Vagina (tissue), 2 donors: ENCODE measurements around the gene SOX15. TPM values are rescaled to one million over a fixed set of nuclear protein-coding genes. Genes with fewer than 3 reads are reported as not detected.
A peak's percentile ranks its signal among the peaks of the same experiment; 100 is the strongest.

Experiments used
- DNase-seq, 2 donors: peaks; one replicate each; pipeline ENCODE4 v3.0.0-alpha.2; 2017; ENCODE audit errors: extremely low spot score in 2 of 2
- H3K27ac ChIP-seq: fragments of 200-600 bp; sonication (generic); one replicate; pipeline ENCODE4 v1.5.1; 2019
- H3K27me3 ChIP-seq: fragments of 200-600 bp; sonication (generic); one replicate; pipeline ENCODE4 v1.5.1; 2019
- H3K36me3 ChIP-seq, 2 donors: fragments of 200-600 bp; sonication (generic); one replicate each; pipeline ENCODE4 v1.5.1; 2017 to 2019
- H3K4me1 ChIP-seq: fragments of 200-600 bp; sonication (generic); one replicate; pipeline ENCODE4 v1.5.1; 2019
- H3K4me3 ChIP-seq, 2 donors: fragments of 200-600 bp; sonication (generic); 1 replicate in 1 of 2; 2 replicates in 1 of 2; pipeline ENCODE4 v1.5.1; 2016 to 2019
- H3K9me3 ChIP-seq: fragments of 200-600 bp; sonication (generic); one replicate; pipeline ENCODE4 v1.5.1; 2019
- POLR2A ChIP-seq, 2 donors: fragments of 450-650 bp; IDR thresholded peaks; one replicate each; pipeline ENCODE4 v1.6.1; 2017; ENCODE audit warnings: antibody characterized with exemption in 2 of 2, mild to moderate bottlenecking in 2 of 2, moderate library complexity in 2 of 2
- POLR2AphosphoS5 ChIP-seq, 2 donors: sonication (generic); formaldehyde crosslinking; IDR thresholded peaks; one replicate each; pipeline ENCODE4 v1.9.0; 2017; ENCODE audit warnings: antibody characterized with exemption in 2 of 2, mild to moderate bottlenecking in 2 of 2, low read depth in 1 of 2; ENCODE audit not compliant: insufficient read depth in 1 of 2
- intact Hi-C: fragments of 100-400 bp; cut with DNase I; formaldehyde crosslinking; loops from one replicate; pipeline ENCODE4 v1.15.1; 2023
- total RNA-seq: library from RNA; depleted of rRNA; stranded (reverse); fragments of >200 nt; gene quantifications from one replicate; pipeline ENCODE4 v1.2.3, GENCODE V29; 2016
- TF ChIP-seq, protein P1 (sequence below), 3 experiments: fragments of 450-650 bp in 2 of 3; fragments of 200-600 bp in 1 of 3; sonication (generic) in 1 of 3; IDR thresholded peaks; one replicate each; pipeline ENCODE4 v1.5.1; 2017 to 2019; ENCODE audit warnings: antibody characterized with exemption in 3 of 3, mild to moderate bottlenecking in 2 of 3, moderate library complexity in 2 of 3

SOX15 gene
- total RNA-seq = 44.4 TPM

DNA sequence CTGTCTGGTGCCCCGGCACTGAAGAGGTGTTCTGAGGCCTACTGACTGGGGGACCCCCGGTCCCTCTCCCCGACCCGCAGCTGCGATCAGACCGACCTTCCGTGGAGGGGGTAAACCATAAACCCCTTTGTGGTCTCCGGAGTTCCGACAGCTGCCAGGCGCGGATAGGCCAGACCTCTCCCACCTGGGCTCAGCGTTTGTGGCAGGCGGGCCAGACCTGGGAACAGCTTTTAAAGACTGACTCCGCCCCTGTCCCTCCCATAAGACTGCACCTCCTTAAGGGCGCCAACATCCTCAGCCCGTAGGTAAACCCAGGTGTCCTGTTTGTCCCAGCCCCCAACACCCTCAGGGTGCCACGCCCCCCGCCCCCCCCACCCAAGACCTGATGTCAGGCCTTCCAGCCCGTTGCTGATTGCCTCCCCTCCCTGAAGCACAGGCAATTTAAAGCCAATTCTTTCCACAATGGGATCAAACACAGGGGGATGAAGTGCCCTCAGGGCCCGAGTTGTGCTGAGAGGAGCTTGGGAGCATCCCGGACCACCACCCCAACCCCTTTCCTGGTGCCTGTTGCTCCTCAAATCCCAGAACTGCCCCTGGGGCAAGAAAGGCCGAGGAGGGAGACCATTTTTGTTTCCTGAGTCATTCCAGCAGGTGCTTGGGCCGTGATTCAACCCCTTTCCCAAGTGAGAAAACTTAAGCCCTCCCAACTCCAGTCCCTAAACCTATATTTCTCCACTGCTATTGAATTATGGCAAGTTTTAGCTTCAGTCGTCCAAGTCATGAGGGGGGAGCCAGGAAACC is at the start of gene SOX15:
TSS of gene SOX15 (minus strand) at position 204 of the 801 bp plus-strand sequence. CDS start 418 bp downstream, outside the sequence.
- Histone ChIP-seq H3K36me3 (peaks cover 0 to 43% of the 10 kb centered on the region in 2 donors), H3K4me1 (peaks cover 35% of the 10 kb centered on the region)
- intact Hi-C loops = no loop called here

DNA sequence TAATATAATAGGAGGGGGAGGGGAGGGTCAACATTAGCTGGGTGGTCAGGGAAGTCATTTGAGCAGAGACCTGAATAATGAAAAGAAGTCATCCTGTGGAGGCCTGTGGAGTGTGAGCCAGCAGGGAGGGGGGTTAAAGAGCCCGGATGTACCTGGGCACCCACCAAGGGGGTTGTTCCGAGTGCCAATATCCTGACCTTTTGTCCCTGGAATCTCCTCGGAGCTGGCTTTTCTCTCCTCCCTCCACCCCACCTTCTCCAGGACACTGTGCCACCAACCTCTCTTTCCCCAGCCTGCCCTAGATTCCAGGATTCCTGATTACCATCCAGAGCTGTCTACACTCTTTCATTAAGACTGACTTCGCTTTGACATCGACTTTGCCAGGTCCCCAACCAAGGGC is 46.3 kb upstream of the SOX15 start:
- Histone ChIP-seq H3K27me3 (no peaks in the 10 kb centered on the region), H3K4me3 (no peak overlapping the region), H3K9me3 (no peaks in the 10 kb centered on the region), H3K27ac (no peak overlapping the region), H3K4me1 (no peaks in the 10 kb centered on the region), H3K36me3 (no peaks in the 10 kb centered on the region)
- TF ChIP-seq POLR2A (IDR thresholded peaks at IDR 0.05) (no peak), POLR2AphosphoS5 (IDR thresholded peaks at IDR 0.05; ENCODE audit: insufficient read depth in 1 of 2, low read depth in 1 of 2) (no peak)
- TF ChIP-seq, protein P1, sequence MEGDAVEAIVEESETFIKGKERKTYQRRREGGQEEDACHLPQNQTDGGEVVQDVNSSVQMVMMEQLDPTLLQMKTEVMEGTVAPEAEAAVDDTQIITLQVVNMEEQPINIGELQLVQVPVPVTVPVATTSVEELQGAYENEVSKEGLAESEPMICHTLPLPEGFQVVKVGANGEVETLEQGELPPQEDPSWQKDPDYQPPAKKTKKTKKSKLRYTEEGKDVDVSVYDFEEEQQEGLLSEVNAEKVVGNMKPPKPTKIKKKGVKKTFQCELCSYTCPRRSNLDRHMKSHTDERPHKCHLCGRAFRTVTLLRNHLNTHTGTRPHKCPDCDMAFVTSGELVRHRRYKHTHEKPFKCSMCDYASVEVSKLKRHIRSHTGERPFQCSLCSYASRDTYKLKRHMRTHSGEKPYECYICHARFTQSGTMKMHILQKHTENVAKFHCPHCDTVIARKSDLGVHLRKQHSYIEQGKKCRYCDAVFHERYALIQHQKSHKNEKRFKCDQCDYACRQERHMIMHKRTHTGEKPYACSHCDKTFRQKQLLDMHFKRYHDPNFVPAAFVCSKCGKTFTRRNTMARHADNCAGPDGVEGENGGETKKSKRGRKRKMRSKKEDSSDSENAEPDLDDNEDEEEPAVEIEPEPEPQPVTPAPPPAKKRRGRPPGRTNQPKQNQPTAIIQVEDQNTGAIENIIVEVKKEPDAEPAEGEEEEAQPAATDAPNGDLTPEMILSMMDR (IDR thresholded peaks at IDR 0.05) = no peak
- intact Hi-C loops = no loop called here
- no peak for DNase-seq

More for the DNA sequence above, at the start of gene SOX15:
- H3K4me3 ChIP-seq = peak within 1 kb of the TSS; percentile 52 to 66
- H3K9me3 ChIP-seq = no peaks in the 10 kb centered on the region
- H3K27me3 ChIP-seq = no peaks in the 10 kb centered on the region
- peak within 1 kb of the TSS; percentile 97 for H3K27ac ChIP-seq
- TF ChIP-seq POLR2A (IDR thresholded peaks at IDR 0.05) = no peak
- TF ChIP-seq, protein P1 (IDR thresholded peaks at IDR 0.05) = no peak
- no peak for TF ChIP-seq POLR2AphosphoS5 (IDR thresholded peaks at IDR 0.05; ENCODE audit: insufficient read depth in 1 of 2, low read depth in 1 of 2)
- no peak for DNase-seq

DNA sequence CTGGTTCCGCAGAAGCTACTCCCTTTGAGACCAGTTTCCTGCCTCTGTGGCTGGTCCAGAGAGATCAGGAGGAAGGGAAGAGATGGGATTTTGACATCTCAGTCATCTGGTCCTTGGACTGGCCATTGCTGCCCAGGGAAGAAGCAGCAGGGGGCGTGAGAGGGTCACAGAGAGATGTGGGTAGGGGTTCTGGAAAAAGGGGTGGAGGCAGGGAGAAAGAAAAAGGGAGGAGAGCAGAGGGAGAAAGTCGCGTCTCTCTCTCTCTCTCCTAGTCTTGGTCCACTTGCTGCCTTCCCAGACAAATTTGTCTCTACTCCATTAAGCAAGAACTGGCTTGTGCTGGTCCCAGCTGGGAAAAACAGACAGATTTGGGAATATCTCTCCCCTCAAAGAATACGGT is 44.5 kb upstream of the SOX15 start:
- Histone ChIP-seq H3K4me1 (no peaks in the 10 kb centered on the region), H3K9me3 (no peaks in the 10 kb centered on the region), H3K27me3 (no peaks in the 10 kb centered on the region), H3K36me3 (no peaks in the 10 kb centered on the region), H3K4me3 (no peak overlapping the region), H3K27ac (no peak overlapping the region)
- intact Hi-C loops = no loop called here
- TF ChIP-seq POLR2A (IDR thresholded peaks at IDR 0.05) = no peak
- TF ChIP-seq, protein P1 (IDR thresholded peaks at IDR 0.05) = peak in 1 of 3 experiments; percentile 21
- TF ChIP-seq POLR2AphosphoS5 (IDR thresholded peaks at IDR 0.05; ENCODE audit: insufficient read depth in 1 of 2, low read depth in 1 of 2) = no peak
- no peak for DNase-seq

DNA sequence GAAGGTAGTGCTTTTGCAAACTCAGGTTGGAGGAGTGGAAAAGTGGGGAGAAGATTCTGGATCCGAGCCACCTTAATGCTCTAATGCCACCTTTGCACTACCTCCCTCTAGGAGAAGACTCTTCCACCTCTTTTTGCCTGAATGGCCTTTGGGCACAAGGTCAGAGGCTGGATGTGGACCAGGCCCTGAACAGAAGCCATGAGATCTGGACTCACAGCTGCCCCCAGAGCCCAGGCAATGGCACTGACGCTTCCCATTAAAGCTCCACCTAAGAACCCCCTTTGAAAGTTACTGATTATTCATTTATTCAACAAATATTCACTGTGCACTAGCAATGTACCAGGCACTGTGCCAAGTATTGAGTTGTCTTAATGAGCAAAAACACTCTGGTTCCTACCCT is 43.2 kb upstream of the SOX15 start:
- intact Hi-C loops = no loop called here
- Histone ChIP-seq H3K27me3 (no peaks in the 10 kb centered on the region), H3K4me3 (no peak overlapping the region), H3K36me3 (no peaks in the 10 kb centered on the region), H3K4me1 (no peaks in the 10 kb centered on the region), H3K27ac (no peak overlapping the region), H3K9me3 (no peaks in the 10 kb centered on the region)
- TF ChIP-seq POLR2A (IDR thresholded peaks at IDR 0.05) (no peak), POLR2AphosphoS5 (IDR thresholded peaks at IDR 0.05; ENCODE audit: insufficient read depth in 1 of 2, low read depth in 1 of 2) (no peak)
- TF ChIP-seq, protein P1 (IDR thresholded peaks at IDR 0.05) = no peak
- no peak for DNase-seq

DNA sequence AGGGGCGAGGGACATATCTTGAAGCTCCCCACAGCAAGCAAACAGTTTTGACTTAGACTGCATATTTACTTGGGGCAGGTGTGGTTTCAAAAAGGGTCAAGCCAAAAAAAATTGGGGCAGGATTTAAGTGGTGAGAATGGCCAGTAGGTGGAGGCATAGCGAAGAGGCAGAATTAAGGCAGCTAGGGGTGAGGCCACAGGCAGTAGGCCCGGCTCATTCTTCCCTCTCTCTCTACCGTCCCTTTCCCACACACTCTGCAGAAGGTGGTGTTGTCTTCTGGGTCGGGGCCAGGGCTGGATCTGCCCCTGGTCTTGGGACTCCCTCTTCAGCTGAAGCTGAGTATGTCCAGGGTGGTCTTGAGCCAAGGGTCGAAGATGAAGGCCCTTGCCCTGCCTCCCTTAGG is 42.6 kb upstream of the SOX15 start:
- no peaks in the 10 kb centered on the region for H3K4me1 ChIP-seq
- H3K36me3 ChIP-seq = no peaks in the 10 kb centered on the region
- no peak overlapping the region for H3K4me3 ChIP-seq
- DNase-seq = no peak
- intact Hi-C loops = no loop called here
- H3K27me3 ChIP-seq = no peaks in the 10 kb centered on the region
- H3K9me3 ChIP-seq = no peaks in the 10 kb centered on the region
- no peak overlapping the region for H3K27ac ChIP-seq
- TF ChIP-seq POLR2A (IDR thresholded peaks at IDR 0.05) (no peak), POLR2AphosphoS5 (IDR thresholded peaks at IDR 0.05; ENCODE audit: insufficient read depth in 1 of 2, low read depth in 1 of 2) (no peak)
- TF ChIP-seq, protein P1 (IDR thresholded peaks at IDR 0.05) = peak in 1 of 3 experiments; percentile 34
